Breast epithelium (tissue), 4 donors: ENCODE results near the gene NCKAP5. TPM values are rescaled to one million over a fixed set of nuclear protein-coding genes. Genes with fewer than 3 reads are reported as not detected.

Experiments
- DNase-seq, 2 donors: peaks; one replicate each; pipeline ENCODE4 v3.0.0-alpha.2; 2019; ENCODE audit warnings: low spot score in 2 of 2
- H3K27ac ChIP-seq, 2 donors: fragments of 200-600 bp; sonication (generic) in 1 of 2; one replicate each; pipeline ENCODE4 v1.5.1; 2016 to 2019; ENCODE audit warnings: mild to moderate bottlenecking in 1 of 2
- H3K27me3 ChIP-seq, 2 donors: fragments of 200-600 bp; sonication (generic) in 1 of 2; one replicate each; pipeline versions ENCODE4 v1.5.1 to v1.6.0; 2017 to 2019; ENCODE audit warnings: control low read depth in 1 of 2, mild to moderate bottlenecking in 1 of 2
- H3K36me3 ChIP-seq: fragments of 200-600 bp; one replicate; pipeline ENCODE4 v1.5.1; 2019
- H3K4me1 ChIP-seq, 2 donors: fragments of 200-600 bp; sonication (generic); one replicate each; pipeline ENCODE4 v1.5.1; 2016 to 2019; ENCODE audit warnings: control low read depth in 1 of 2
- H3K4me3 ChIP-seq, 3 donors: fragments of 200-600 bp; sonication (generic); 1 replicate in 2 of 3; 2 replicates in 1 of 3; pipeline ENCODE4 v1.5.1; 2016 to 2019; ENCODE audit warnings: mild to moderate bottlenecking in 3 of 3, moderate library complexity in 2 of 3
- H3K9me3 ChIP-seq, 2 donors: fragments of 200-600 bp; sonication (generic) in 1 of 2; one replicate each; pipeline ENCODE4 v1.5.1; 2016 to 2019; ENCODE audit warnings: control low read depth in 1 of 2
- POLR2A ChIP-seq: fragments of 450-650 bp; IDR thresholded peaks from one replicate; pipeline ENCODE4 v1.6.1; 2016; ENCODE audit warnings: antibody characterized with exemption, mild to moderate bottlenecking, moderate library complexity
- POLR2AphosphoS5 ChIP-seq, 3 donors: sonication (generic); formaldehyde crosslinking; IDR thresholded peaks; one replicate each; pipeline ENCODE4 v1.6.1; 2017; ENCODE audit warnings: antibody characterized with exemption in 3 of 3
- intact Hi-C: fragments of 100-400 bp; cut with DNase I; formaldehyde crosslinking; loops from one replicate; pipeline ENCODE4 v1.15.1; 2023; ENCODE audit warnings: low total_unique reads
- total RNA-seq, 3 donors: library from RNA; depleted of rRNA; stranded (reverse); fragments of >200 nt; gene quantifications; one replicate each; pipeline ENCODE4 v1.1.0, GENCODE V29; 2016
- TF ChIP-seq, protein P1 (sequence below), 3 donors: fragments of 450-650 bp; IDR thresholded peaks; one replicate each; pipeline ENCODE4 v1.5.1; 2016 to 2017; ENCODE audit warnings: antibody characterized with exemption in 3 of 3, mild to moderate bottlenecking in 3 of 3, moderate library complexity in 3 of 3

NCKAP5 gene
- total RNA-seq, 3 donors from 2014 or later = 1.1 to 10.5 (median 6.1) TPM

DNA sequence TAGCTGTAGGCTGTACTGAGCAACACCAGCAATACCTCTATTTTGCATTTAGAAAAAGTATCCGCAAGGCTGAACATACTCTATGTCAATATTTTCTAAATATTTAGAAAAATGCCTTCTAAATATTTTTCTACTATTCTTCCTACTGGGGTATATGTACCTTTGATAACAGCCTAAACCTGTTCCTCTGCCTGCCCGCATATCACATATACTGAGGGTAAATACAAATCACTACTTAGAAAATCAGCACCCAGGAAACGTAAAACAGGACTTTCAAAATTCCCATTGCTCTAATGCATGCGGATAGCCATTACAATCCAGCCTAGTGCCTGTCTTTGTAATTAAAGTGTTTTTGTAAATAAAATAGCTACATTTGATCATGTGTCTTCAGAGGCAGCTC lies 56.1 kb downstream of the NCKAP5 start:
- Histone ChIP-seq H3K4me1 (no peaks in the 10 kb centered on the region), H3K4me3 (no peak overlapping the region), H3K27ac (no peak overlapping the region), H3K36me3 (no peaks in the 10 kb centered on the region), H3K9me3 (no peaks in the 10 kb centered on the region), H3K27me3 (no peaks in the 10 kb centered on the region)
- TF ChIP-seq, protein P1, sequence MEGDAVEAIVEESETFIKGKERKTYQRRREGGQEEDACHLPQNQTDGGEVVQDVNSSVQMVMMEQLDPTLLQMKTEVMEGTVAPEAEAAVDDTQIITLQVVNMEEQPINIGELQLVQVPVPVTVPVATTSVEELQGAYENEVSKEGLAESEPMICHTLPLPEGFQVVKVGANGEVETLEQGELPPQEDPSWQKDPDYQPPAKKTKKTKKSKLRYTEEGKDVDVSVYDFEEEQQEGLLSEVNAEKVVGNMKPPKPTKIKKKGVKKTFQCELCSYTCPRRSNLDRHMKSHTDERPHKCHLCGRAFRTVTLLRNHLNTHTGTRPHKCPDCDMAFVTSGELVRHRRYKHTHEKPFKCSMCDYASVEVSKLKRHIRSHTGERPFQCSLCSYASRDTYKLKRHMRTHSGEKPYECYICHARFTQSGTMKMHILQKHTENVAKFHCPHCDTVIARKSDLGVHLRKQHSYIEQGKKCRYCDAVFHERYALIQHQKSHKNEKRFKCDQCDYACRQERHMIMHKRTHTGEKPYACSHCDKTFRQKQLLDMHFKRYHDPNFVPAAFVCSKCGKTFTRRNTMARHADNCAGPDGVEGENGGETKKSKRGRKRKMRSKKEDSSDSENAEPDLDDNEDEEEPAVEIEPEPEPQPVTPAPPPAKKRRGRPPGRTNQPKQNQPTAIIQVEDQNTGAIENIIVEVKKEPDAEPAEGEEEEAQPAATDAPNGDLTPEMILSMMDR (IDR thresholded peaks at IDR 0.05) = no peak
- TF ChIP-seq POLR2A (no peak), POLR2AphosphoS5 (IDR thresholded peaks at IDR 0.05) (no peak)
- no peak for DNase-seq
- intact Hi-C loops = no loop called here

DNA sequence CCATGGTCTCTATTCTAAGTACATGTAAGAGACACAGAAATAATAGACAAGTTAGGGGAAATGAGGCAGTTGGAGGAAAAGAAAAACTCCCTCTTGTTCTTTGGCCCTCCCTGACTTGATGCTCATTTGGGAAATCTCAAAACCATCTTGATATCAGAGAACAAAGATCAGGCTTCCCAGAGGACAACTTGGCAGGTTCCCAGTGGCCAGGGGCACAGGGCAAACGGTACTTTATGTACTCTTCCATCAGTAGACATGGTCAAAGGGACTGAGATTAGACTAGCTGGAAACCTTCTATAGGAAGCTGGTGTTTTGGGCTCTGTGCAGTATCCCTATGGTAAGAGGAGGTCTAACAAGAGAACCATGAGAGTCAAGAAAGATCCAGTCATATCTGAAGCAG lies 56.6 kb downstream of the NCKAP5 start:
- TF ChIP-seq, protein P1 (IDR thresholded peaks at IDR 0.05) = no peak
- TF ChIP-seq POLR2A (no peak), POLR2AphosphoS5 (IDR thresholded peaks at IDR 0.05) (no peak)
- no peak for DNase-seq
- Histone ChIP-seq H3K27me3 (no peaks in the 10 kb centered on the region), H3K27ac (no peak overlapping the region), H3K4me3 (no peak overlapping the region), H3K4me1 (no peaks in the 10 kb centered on the region), H3K9me3 (no peaks in the 10 kb centered on the region), H3K36me3 (no peaks in the 10 kb centered on the region)
- intact Hi-C loops = no loop called here

DNA sequence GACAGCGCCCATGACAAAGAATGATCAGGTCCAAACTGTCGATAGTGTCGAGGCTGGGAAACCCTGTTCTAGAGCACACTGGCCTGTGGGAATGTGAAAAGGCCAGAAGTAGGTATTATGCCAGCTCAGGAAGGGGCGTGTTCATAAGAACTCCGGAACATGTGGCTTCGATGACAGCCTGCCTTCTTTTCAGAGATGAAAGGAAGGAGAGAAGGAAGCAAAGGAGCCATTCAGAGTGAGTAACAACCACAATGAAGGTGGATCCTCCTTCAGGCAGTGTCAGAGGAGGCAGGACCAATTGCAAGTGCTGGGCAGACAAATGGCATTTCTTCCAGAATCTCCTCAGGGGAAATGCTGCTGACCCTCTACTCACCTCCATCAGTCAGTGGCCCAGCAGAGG lies 58.5 kb downstream of the NCKAP5 start:
- H3K4me1 ChIP-seq = peaks cover 4 to 5% of the 10 kb centered on the region in 2 donors
- no peak overlapping the region for H3K4me3 ChIP-seq
- H3K36me3 ChIP-seq = no peaks in the 10 kb centered on the region
- TF ChIP-seq, protein P1 (IDR thresholded peaks at IDR 0.05) = no peak
- TF ChIP-seq POLR2A (no peak), POLR2AphosphoS5 (IDR thresholded peaks at IDR 0.05) (no peak)
- no peak overlapping the region for H3K27ac ChIP-seq
- intact Hi-C loops = no loop called here
- H3K9me3 ChIP-seq = no peaks in the 10 kb centered on the region
- no peaks in the 10 kb centered on the region for H3K27me3 ChIP-seq
- no peak for DNase-seq

DNA sequence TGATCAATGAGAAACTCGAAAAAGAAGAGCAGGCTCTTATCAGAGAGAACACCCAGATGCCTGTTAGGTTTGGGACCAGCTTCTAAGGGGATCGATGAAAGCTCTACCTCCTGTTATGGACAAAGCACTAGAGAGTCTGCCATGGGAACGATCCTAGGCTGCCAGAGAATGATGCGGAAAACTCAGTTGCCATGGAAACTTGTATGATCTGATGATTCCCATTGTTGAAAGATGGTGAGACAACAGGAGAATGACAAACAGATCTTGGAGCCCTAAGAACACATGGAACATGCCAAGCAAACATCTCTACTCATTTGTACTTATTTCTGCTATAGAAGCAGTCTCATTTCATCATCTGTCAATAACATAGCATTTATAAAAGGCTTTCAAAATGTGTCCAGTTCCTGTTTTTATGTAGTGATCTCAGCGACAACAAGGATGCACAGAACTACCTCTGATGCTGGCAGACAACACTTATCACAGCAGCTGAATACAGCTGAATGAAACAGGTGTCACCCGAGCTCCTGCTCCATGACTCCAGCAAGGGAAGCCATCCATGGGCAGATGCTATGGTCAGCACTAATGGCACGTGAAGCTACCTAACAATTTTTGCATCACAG lies 59.6 kb downstream of the NCKAP5 start:
- Histone ChIP-seq H3K4me3 (no peak overlapping the region), H3K36me3 (no peaks in the 10 kb centered on the region), H3K27me3 (no peaks in the 10 kb centered on the region), H3K4me1 (peaks cover 7 to 12% of the 10 kb centered on the region in 2 donors), H3K9me3 (no peaks in the 10 kb centered on the region), H3K27ac (no peak overlapping the region)
- intact Hi-C loops = no loop called here
- no peak for TF ChIP-seq POLR2A
- TF ChIP-seq, protein P1 (IDR thresholded peaks at IDR 0.05) = no peak
- TF ChIP-seq POLR2AphosphoS5 (IDR thresholded peaks at IDR 0.05) = no peak
- DNase-seq = no peak

DNA sequence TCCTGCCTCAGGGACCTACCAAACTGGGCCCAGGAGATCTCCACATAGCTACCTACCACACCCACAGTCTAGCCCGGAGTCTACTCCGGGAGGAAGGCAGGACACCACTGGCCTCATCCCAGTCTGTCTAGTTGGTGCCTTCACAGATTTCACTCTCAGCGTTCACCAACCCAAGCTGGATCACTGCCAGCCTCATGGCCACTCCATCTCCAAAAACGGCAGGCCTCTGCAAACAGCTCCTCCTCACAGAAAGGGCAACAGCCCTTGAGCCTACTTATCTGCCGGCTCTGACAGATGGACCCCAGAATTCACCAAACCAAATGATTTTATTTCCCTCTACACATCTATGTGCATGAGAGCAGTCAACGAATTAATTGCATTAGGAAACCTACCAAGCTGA lies 61.3 kb downstream of the NCKAP5 start:
- H3K27ac ChIP-seq = peak overlapping the region in 1 of 2 donors; percentile 63
- H3K27me3 ChIP-seq = no peaks in the 10 kb centered on the region
- H3K4me3 ChIP-seq = no peak overlapping the region
- intact Hi-C loops = no loop called here
- peaks cover 7 to 12% of the 10 kb centered on the region in 2 donors for H3K4me1 ChIP-seq
- no peaks in the 10 kb centered on the region for H3K9me3 ChIP-seq
- no peak for DNase-seq
- TF ChIP-seq POLR2A (no peak), POLR2AphosphoS5 (IDR thresholded peaks at IDR 0.05) (no peak)
- TF ChIP-seq, protein P1 (IDR thresholded peaks at IDR 0.05) = no peak
- H3K36me3 ChIP-seq = no peaks in the 10 kb centered on the region
